Kidney epithelial cell (primary cell): ENCODE data around the gene EHD4. TPM values are rescaled to one million over a fixed set of nuclear protein-coding genes. Genes with fewer than 3 reads are reported as not detected.
A peak's percentile ranks its signal among the peaks of the same experiment; 100 is the strongest.

Experiments
- DNase-seq: peaks from one replicate; pipeline ENCODE4 v3.0.0-alpha.2; 2010; ENCODE audit warnings: low read depth
- H3K27me3 ChIP-seq: 2 replicates; pipeline ENCODE4 v1.6.0; 2011; ENCODE audit warnings: low read length; ENCODE audit not compliant: control insufficient read depth, insufficient read depth
- H3K36me3 ChIP-seq: 2 replicates; pipeline ENCODE4 v1.5.1; 2011; ENCODE audit warnings: low read length; ENCODE audit not compliant: control insufficient read depth, insufficient read depth
- H3K4me3 ChIP-seq: 2 replicates; pipeline ENCODE4 v1.5.1; 2011; ENCODE audit warnings: low read depth, mild to moderate bottlenecking, control low read depth, low read length
- total RNA-seq: library from RNA; depleted of rRNA; stranded (reverse); fragments of >200 nt; gene quantifications from 2 replicates; pipeline ENCODE4 v1.2.3, GENCODE V29; 2015
- TF ChIP-seq, protein P1 (sequence below): IDR thresholded peaks from 2 replicates; pipeline ENCODE4 v1.5.1; 2011; ENCODE audit warnings: mild to moderate bottlenecking, moderate library complexity, low read length, control low read depth, inconsistent platforms; ENCODE audit not compliant: insufficient read depth, poor library complexity, severe bottlenecking

The EHD4 gene
- total RNA-seq, 1 donor from 2014 or later, result 30.1 TPM

DNA sequence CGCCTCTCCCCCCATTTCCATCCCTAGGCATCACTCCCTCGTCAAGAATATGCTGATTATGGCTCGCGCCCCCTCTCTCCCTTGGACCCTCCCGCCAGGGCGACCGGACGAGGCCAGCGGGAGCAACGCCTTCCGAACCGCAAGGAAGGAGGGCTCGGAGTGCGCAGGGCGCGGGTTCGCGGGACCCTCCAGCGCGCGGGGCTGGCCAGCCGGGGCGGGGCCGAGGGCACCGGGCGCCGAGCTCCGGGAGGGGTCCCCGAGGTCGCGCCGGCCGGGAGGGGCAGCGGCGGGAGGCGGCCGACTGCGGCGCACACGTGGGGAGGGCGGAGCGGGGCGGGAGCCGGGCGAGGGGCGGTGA is 483 bp downstream of the EHD4 start:
- TF ChIP-seq, protein P1, sequence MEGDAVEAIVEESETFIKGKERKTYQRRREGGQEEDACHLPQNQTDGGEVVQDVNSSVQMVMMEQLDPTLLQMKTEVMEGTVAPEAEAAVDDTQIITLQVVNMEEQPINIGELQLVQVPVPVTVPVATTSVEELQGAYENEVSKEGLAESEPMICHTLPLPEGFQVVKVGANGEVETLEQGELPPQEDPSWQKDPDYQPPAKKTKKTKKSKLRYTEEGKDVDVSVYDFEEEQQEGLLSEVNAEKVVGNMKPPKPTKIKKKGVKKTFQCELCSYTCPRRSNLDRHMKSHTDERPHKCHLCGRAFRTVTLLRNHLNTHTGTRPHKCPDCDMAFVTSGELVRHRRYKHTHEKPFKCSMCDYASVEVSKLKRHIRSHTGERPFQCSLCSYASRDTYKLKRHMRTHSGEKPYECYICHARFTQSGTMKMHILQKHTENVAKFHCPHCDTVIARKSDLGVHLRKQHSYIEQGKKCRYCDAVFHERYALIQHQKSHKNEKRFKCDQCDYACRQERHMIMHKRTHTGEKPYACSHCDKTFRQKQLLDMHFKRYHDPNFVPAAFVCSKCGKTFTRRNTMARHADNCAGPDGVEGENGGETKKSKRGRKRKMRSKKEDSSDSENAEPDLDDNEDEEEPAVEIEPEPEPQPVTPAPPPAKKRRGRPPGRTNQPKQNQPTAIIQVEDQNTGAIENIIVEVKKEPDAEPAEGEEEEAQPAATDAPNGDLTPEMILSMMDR, result no peak
- DNase-seq, result no peak
- no peaks in the 10 kb centered on the region for H3K27me3 ChIP-seq

DNA sequence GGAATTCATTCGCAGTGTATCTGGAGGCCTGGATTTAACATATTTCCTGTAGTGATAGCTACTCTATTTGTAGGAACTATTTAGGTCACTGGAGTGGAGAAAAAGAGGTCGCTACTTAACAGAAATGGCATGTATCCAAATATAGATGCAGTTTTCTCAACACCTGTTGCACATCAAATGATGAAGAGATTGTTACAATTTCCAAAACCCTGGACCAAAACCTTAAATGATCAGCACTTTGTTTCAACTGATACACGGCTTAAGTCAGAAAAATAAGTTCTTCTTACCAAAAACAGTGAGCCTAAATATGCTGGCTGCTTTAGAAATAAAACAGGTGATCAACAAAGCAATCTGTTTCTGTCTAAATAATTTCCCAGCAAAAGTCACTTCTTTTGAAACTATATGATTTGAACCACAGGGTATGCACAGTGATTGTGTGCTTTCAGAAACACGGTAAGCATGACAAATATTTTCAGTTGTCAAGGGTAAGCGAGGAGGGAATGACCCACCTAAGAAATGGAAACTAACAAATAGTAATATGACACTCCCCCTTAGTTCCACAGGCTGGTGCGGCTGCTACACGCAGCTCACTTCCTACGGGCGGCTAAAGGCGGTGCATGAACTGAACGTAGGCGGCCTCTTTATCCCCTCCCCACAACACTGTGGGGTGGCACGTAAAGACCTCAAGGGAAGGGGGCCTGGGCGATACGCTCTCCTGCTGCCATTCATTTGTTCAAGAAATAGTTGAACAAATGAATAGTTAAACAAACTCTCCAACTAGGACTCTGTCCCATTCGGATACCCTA is 1.1 kb downstream of the EHD4 start:
- DNase-seq, result no peak
- H3K36me3 ChIP-seq, result no peaks in the 10 kb centered on the region
- H3K27me3 ChIP-seq, result no peaks in the 10 kb centered on the region
- peak overlapping the region; percentile 97 for H3K4me3 ChIP-seq
- TF ChIP-seq, protein P1, result no peak

More for the DNA sequence above, 483 bp downstream of the EHD4 start:
- no peaks in the 10 kb centered on the region for H3K36me3 ChIP-seq
- peak overlapping the region; percentile 97 for H3K4me3 ChIP-seq

DNA sequence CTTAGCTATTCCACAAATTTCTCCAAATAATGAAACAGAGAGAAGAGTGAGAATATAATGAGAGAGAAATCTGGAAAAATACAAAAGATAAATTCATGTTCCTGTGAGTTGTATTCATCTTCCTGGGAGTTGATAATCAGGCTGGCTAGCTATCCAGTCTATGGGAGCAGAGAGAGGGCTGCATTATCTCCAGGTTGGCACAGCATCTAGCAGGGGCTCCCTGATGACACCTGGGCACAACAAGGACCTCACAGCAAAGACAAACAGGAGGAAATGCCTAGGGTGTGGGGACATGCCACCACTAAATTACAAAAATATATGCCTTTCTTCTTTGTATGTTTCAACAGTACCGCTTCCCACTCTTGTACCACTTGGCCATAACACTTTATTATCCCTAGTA is 1.9 kb downstream of the EHD4 start:
- H3K4me3 ChIP-seq, result no peak overlapping the region
- TF ChIP-seq, protein P1, result no peak

DNA sequence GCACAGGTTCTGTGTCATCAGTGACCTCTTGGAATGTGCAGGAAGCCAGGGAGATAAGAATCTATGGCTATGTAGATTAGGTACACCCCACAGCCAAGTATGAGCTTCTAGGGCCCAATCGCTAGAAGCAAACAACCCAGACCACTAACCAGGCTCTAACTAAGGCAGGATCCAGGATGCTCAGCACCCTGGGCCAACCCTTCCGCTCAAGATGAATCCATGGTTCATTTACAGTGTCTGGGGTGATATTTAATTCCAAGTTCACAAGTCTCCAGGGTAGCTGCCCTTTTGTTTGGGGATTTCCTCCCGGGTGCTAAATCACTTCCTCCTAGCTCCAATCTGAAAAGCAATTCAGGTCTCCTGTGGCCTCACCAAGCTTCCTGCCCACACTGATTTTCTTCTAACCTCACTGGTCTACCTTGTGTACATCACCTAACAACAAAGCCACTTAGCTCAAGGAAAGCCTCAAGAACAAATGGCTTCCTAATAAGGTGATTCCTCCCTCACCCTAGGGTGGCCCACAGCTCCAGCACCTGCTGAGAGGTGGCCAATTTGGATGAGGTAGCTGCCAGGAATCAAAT is 2.4 kb downstream of the EHD4 start:
- Histone ChIP-seq H3K36me3 (no peaks in the 10 kb centered on the region), H3K4me3 (no peak overlapping the region), H3K27me3 (no peaks in the 10 kb centered on the region)
- DNase-seq, result no peak
- TF ChIP-seq, protein P1, result no peak

More for the DNA sequence above, 1.9 kb downstream of the EHD4 start:
- DNase-seq, result no peak
- Histone ChIP-seq H3K27me3 (no peaks in the 10 kb centered on the region), H3K36me3 (no peaks in the 10 kb centered on the region)

DNA sequence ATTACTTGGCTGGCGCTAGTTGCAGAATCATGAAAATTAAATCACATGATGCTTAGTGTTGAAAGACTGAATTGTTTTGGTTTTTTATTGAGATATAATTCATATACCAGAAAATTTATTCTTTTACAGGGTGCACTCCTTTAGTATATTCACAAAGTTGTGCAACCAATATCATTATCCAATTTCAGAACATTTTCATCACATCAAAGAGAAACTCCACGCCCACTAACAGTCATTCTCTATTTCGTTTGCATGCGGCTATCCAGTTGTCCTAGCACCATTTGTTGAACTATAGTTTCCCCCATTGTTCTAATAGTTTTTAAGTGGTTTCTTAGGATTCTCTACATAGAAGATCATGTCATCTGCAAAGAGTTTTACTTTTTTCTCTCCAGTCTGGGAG is 3.7 kb downstream of the EHD4 start:
- H3K4me3 ChIP-seq, result no peak overlapping the region
- DNase-seq, result no peak
- TF ChIP-seq, protein P1, result no peak
- H3K27me3 ChIP-seq, result no peaks in the 10 kb centered on the region
- no peaks in the 10 kb centered on the region for H3K36me3 ChIP-seq
